ENCODE results near the gene QSOX1.

The QSOX1 gene

DNA sequence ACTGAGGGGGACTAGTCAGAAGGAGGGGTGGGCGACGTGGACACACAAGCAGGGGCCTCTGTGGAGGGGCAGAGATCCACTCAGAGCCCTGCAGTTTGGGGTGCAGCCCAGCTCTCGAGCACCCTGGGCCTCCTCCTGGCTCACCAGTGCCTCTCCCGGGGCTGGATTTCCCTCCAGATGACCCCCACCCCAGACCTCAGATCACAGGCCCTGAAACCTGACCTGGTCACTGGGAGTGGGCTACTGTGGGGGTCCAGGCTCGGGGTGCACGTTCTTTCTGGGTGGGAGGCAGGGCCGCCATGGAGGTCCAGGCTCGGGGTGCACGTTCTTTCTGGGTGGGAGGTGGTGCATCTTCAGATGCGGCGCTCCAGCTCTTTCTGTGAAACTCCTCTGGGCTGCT, 65.1 kb downstream of the QSOX1 start:
- no peaks in the 10 kb centered on the region for H3K9me3 ChIP-seq (ENCODE audit: control insufficient read depth, insufficient read depth, low read length)
- no peaks in the 10 kb centered on the region for H3K27me3 ChIP-seq (ENCODE audit: control insufficient read depth, low read length)
- no peaks in the 10 kb centered on the region for H3K4me1 ChIP-seq (ENCODE audit: control insufficient read depth, low read length)
- TF ChIP-seq, protein P1, sequence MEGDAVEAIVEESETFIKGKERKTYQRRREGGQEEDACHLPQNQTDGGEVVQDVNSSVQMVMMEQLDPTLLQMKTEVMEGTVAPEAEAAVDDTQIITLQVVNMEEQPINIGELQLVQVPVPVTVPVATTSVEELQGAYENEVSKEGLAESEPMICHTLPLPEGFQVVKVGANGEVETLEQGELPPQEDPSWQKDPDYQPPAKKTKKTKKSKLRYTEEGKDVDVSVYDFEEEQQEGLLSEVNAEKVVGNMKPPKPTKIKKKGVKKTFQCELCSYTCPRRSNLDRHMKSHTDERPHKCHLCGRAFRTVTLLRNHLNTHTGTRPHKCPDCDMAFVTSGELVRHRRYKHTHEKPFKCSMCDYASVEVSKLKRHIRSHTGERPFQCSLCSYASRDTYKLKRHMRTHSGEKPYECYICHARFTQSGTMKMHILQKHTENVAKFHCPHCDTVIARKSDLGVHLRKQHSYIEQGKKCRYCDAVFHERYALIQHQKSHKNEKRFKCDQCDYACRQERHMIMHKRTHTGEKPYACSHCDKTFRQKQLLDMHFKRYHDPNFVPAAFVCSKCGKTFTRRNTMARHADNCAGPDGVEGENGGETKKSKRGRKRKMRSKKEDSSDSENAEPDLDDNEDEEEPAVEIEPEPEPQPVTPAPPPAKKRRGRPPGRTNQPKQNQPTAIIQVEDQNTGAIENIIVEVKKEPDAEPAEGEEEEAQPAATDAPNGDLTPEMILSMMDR (IDR thresholded peaks at IDR 0.05; ENCODE audit: low read depth, low read length, poor library complexity, severe bottlenecking) = no peak
- no peak for TF ChIP-seq EZH2phosphoT487 (IDR thresholded peaks at IDR 0.05; ENCODE audit: borderline replicate concordance, low read length)
- no peak overlapping the region for H3K27ac ChIP-seq (ENCODE audit: low read depth, low read length)
- no peak overlapping the region for H3K4me3 ChIP-seq (ENCODE audit: low read length)
- no peak overlapping the region for H3K4me2 ChIP-seq (ENCODE audit: low read length)
- H3K79me2 ChIP-seq (ENCODE audit: control insufficient read depth, low read length) = no peaks in the 10 kb centered on the region
- H3K9me2 ChIP-seq (replicated peaks; ENCODE audit: control insufficient read depth, low read length) = no peaks in the 10 kb centered on the region
- H3F3A ChIP-seq (ENCODE audit: control insufficient read depth, insufficient read depth) = no peaks in the 10 kb centered on the region
- H3K36me3 ChIP-seq (ENCODE audit: control insufficient read depth, low read length) = no peaks in the 10 kb centered on the region
- no peaks in the 10 kb centered on the region for H4K20me1 ChIP-seq (ENCODE audit: control insufficient read depth, insufficient read depth, low read depth, low read length)

DNA sequence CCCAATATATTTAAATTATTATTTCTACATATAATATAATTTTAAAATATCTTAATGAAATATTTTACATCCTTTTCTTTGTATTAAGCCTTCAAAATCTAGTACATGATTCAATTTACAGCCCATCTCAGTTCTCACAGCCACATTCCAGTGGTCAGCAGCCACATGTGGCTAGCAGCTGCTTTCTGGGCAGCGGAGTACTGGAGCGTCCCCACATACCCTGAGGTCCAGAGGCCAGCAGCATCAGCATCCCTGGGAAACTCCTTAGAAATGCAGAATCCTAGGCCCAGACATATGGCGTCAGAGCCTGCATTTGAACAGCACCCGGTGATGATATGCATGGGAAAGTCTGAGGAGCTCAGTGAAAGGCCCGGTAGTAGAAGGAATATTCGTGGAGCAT, 66.8 kb downstream of the QSOX1 start:
- no peak for TF ChIP-seq EZH2phosphoT487 (IDR thresholded peaks at IDR 0.05; ENCODE audit: borderline replicate concordance, low read length)
- TF ChIP-seq, protein P1 (IDR thresholded peaks at IDR 0.05; ENCODE audit: low read depth, low read length, poor library complexity, severe bottlenecking) = no peak
- Histone ChIP-seq H3K36me3 (ENCODE audit: control insufficient read depth, low read length) (no peaks in the 10 kb centered on the region), H3K4me3 (ENCODE audit: low read length) (no peak overlapping the region), H3K9me3 (ENCODE audit: control insufficient read depth, insufficient read depth, low read length) (peaks cover 3% of the 10 kb centered on the region; the same call in 1 of the 2 replicates), H3K27me3 (ENCODE audit: control insufficient read depth, low read length) (no peaks in the 10 kb centered on the region), H3K79me2 (ENCODE audit: control insufficient read depth, low read length) (no peaks in the 10 kb centered on the region), H3K4me1 (ENCODE audit: control insufficient read depth, low read length) (peaks cover 17% of the 10 kb centered on the region), H3K4me2 (ENCODE audit: low read length) (no peak overlapping the region), H3K9me2 (replicated peaks; ENCODE audit: control insufficient read depth, low read length) (no peaks in the 10 kb centered on the region), H4K20me1 (ENCODE audit: control insufficient read depth, insufficient read depth, low read depth, low read length) (no peaks in the 10 kb centered on the region), H3F3A (ENCODE audit: control insufficient read depth, insufficient read depth) (no peaks in the 10 kb centered on the region), H3K27ac (ENCODE audit: low read depth, low read length) (no peak overlapping the region)

DNA sequence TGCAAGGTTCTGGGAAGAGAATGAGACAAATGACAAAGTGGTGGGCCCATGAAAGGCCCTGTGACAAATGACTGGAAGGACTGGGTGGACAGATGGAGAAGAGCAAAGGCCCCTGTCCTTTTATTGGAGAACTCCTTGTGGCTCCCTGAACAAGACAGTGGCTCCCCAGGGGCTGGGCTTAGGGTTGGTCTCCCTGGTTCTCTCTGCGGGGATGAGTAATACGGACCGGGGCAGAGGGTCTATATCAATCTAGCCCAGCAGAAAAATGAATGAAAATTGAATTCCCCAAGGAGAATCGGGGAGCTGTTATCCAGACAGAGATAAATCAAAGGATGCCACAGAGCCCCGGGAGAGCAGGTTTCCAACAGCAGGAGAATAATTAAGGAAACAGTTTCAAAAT, 70.2 kb downstream of the QSOX1 start:
- H3K9me2 ChIP-seq (replicated peaks; ENCODE audit: control insufficient read depth, low read length) = no peaks in the 10 kb centered on the region
- peaks cover 6% of the 10 kb centered on the region; the same call in 1 of the 2 replicates for H3K27me3 ChIP-seq (ENCODE audit: control insufficient read depth, low read length)
- no peak overlapping the region for H3K4me3 ChIP-seq (ENCODE audit: low read length)
- no peaks in the 10 kb centered on the region for H3K79me2 ChIP-seq (ENCODE audit: control insufficient read depth, low read length)
- TF ChIP-seq, protein P1 (IDR thresholded peaks at IDR 0.05; ENCODE audit: low read depth, low read length, poor library complexity, severe bottlenecking) = no peak
- no peak for TF ChIP-seq EZH2phosphoT487 (IDR thresholded peaks at IDR 0.05; ENCODE audit: borderline replicate concordance, low read length)
- H3K36me3 ChIP-seq (ENCODE audit: control insufficient read depth, low read length) = no peaks in the 10 kb centered on the region
- no peaks in the 10 kb centered on the region for H4K20me1 ChIP-seq (ENCODE audit: control insufficient read depth, insufficient read depth, low read depth, low read length)
- H3K4me2 ChIP-seq (ENCODE audit: low read length) = no peak overlapping the region
- peaks cover 4% of the 10 kb centered on the region; the same call in 1 of the 2 replicates for H3K9me3 ChIP-seq (ENCODE audit: control insufficient read depth, insufficient read depth, low read length)
- H3F3A ChIP-seq (ENCODE audit: control insufficient read depth, insufficient read depth) = peaks cover 7% of the 10 kb centered on the region
- H3K27ac ChIP-seq (ENCODE audit: low read depth, low read length) = no peak overlapping the region
- H3K4me1 ChIP-seq (ENCODE audit: control insufficient read depth, low read length) = peaks cover 48% of the 10 kb centered on the region
